Stomach smooth muscle (tissue), 2 donors: ENCODE results near the gene SH3GL2.

ENCODE experiments used
- H3K27ac ChIP-seq: one replicate; pipeline ENCODE4 v1.7.0; 2013; ENCODE audit warnings: mild to moderate bottlenecking, low read length, inconsistent platforms
- H3K27me3 ChIP-seq, 2 donors: one replicate each; pipeline ENCODE4 v1.7.0; 2013; ENCODE audit warnings: low read length in 2 of 2; ENCODE audit not compliant: insufficient read depth in 2 of 2, control insufficient read depth in 1 of 2
- H3K36me3 ChIP-seq, 2 donors: one replicate each; pipeline ENCODE4 v1.7.0; 2013; ENCODE audit warnings: low read length in 2 of 2; ENCODE audit not compliant: control insufficient read depth in 2 of 2, insufficient read depth in 2 of 2
- H3K4me1 ChIP-seq: one replicate; pipeline ENCODE4 v1.7.0; 2013; ENCODE audit warnings: low read length; ENCODE audit not compliant: control insufficient read depth, insufficient read depth
- H3K4me3 ChIP-seq, 2 donors: one replicate each; pipeline ENCODE4 v1.7.0; 2013; ENCODE audit warnings: low read length in 2 of 2
- H3K9ac ChIP-seq, 2 donors: one replicate each; pipeline ENCODE4 v1.7.0; 2013; ENCODE audit warnings: low read length in 2 of 2, mild to moderate bottlenecking in 1 of 2
- H3K9me3 ChIP-seq, 2 donors: one replicate each; pipeline ENCODE4 v1.7.0; 2013; ENCODE audit warnings: low read length in 2 of 2; ENCODE audit not compliant: control insufficient read depth in 2 of 2
- donor health status: healthy.
- donor health status: Pancreatic carcinoma.

SH3GL2 gene

DNA sequence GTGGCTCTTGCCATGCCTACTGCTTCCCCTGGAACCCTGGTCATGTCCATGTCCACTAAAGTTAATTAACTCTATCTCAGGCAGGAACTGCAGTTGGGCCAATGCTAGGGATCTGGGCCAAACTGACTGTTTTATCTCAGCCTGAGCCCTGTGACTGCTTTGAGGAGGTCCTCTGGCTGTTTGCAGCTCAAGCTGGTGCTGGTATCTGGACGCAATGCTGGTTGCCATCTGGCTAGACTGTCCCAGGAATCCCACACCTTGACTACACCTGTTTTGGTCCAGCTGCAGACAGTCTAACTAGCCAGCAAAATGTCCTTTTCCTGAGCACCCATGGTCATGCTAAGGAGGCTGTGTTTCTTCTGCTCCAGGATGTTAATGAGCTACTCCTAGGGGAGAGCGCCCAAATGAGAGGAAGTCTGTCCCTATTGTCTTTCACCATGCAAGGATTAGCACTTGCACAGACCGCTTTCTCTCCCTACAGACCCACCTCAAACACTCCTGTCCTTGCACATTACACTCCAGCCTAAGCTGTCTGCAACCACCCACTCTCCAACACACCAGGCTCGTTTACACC is 251.0 kb downstream of the SH3GL2 start:
- Histone ChIP-seq H3K9me3 (no peaks in the 10 kb centered on the region), H3K4me1 (no peaks in the 10 kb centered on the region), H3K27ac (no peak overlapping the region), H3K4me3 (no peak overlapping the region), H3K9ac (no peak overlapping the region), H3K36me3 (no peaks in the 10 kb centered on the region), H3K27me3 (no peaks in the 10 kb centered on the region)

DNA sequence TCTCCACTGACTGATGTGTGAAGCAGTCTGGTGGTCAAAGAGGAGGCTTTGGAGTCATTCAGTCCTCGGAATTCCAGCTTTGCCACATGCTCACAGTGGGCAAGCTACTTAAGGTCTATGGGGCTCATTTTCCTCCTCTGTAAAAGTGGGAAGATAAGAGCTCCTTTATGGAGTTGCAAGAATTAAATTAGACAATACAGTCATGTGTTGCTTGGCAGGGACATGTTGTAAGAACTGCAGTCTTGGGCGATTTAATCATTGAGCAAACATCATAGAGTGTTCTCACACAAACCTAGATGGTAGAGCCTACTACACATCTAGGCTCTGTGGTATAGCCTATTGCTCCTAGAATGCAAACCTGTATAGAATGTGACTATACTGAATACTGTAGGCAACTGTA is 253.9 kb downstream of the SH3GL2 start:
- Histone ChIP-seq H3K27ac (no peak overlapping the region), H3K9ac (no peak overlapping the region), H3K4me1 (no peaks in the 10 kb centered on the region), H3K27me3 (no peaks in the 10 kb centered on the region), H3K9me3 (no peaks in the 10 kb centered on the region), H3K4me3 (no peak overlapping the region), H3K36me3 (no peaks in the 10 kb centered on the region)

DNA sequence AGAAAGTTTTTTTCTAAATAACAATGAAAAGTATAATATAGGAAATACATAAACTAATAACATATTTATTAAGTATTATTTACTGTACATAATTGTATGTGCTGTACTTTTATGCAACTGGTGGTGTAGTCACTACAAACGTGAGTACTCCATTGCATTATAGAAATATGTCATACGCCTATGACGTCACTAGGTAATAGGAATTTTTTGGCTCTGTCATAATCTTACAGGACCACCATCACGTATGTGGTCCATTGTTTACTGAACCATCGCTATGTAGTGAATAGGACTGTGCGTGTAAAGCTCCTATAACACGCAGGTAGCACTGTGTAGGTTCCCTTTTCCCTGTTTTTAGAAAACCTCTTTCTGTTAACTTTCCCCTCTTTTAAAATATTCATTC is 255.0 kb downstream of the SH3GL2 start:
- Histone ChIP-seq H3K4me1 (no peaks in the 10 kb centered on the region), H3K4me3 (no peak overlapping the region), H3K27ac (no peak overlapping the region), H3K36me3 (no peaks in the 10 kb centered on the region), H3K27me3 (no peaks in the 10 kb centered on the region), H3K9ac (no peak overlapping the region), H3K9me3 (no peaks in the 10 kb centered on the region)

DNA sequence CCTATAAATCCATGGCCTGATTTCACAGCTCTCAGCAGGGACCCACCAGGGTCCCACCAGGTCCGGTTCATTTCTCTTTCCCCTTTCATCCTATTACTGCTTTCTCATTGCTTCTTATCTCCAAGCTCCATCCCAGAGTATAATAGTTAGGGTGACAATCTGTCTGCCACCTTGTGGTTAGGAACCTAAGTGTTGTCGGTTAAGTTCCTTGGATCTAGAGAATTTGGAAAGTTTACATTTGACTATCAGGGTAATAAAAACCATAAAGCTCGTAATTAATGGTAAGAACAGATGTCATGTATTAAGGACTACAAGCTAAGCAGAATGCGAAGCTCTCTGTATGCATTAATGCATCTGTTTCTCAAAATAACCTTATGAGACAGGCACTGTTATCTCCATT is 259.1 kb downstream of the SH3GL2 start:
- Histone ChIP-seq H3K4me3 (no peak overlapping the region), H3K9me3 (no peaks in the 10 kb centered on the region), H3K9ac (no peak overlapping the region), H3K27ac (no peak overlapping the region), H3K4me1 (no peaks in the 10 kb centered on the region), H3K36me3 (no peaks in the 10 kb centered on the region), H3K27me3 (no peaks in the 10 kb centered on the region)

DNA sequence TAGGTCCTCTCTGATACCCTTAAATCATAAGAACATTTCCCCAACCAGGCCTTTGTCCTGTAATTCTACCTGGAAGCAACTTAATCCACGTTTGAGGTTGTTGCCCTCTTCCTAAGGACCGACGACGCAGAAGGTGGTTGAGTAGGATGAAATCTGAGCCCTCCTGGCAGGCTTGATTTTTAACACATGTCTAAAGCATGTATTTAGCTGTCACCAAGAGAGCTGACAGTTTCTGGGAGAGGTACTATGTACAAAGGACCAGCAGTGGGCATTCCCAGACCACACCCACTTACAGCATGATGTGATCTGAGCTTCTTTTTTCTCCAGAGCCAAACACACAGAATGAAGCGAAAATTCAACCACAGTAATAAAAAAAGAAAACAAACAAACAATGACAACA is 260.9 kb downstream of the SH3GL2 start:
- no peak overlapping the region for H3K27ac ChIP-seq
- H3K27me3 ChIP-seq = no peaks in the 10 kb centered on the region
- no peak overlapping the region for H3K4me3 ChIP-seq
- no peaks in the 10 kb centered on the region for H3K36me3 ChIP-seq
- peaks cover 0 to 5% of the 10 kb centered on the region in 2 donors for H3K9me3 ChIP-seq
- no peaks in the 10 kb centered on the region for H3K4me1 ChIP-seq
- no peak overlapping the region for H3K9ac ChIP-seq

DNA sequence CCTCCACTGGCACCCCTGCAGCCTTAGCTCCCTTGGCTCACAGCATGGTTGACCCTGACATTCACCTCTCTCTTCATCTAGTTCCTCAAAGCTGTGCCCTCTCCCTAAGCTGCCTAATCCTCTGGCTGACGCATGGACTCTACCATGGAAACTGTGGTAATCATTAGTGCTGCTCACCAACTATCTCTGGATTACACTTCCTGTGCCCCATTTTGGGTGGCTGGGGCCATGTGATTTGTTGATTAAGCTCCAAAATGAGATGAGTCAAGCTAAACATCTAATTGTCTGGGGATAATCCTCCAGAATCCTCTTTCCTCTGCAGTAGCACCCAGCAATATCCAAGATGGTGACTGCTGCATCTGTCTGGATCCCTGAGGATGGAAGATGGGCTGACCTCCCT is 264.4 kb downstream of the SH3GL2 start:
- Histone ChIP-seq H3K36me3 (no peaks in the 10 kb centered on the region), H3K9me3 (peaks cover 0 to 6% of the 10 kb centered on the region in 2 donors), H3K4me3 (no peak overlapping the region), H3K27me3 (no peaks in the 10 kb centered on the region), H3K4me1 (no peaks in the 10 kb centered on the region), H3K9ac (no peak overlapping the region), H3K27ac (no peak overlapping the region)
